ENCODE data around the gene WASHC1.
"Not testable (repeated sequence)": the region's sequence is repeated elsewhere in the genome, so short reads cannot be mapped to it uniquely, and the experiment has no call there.

Gene WASHC1

DNA sequence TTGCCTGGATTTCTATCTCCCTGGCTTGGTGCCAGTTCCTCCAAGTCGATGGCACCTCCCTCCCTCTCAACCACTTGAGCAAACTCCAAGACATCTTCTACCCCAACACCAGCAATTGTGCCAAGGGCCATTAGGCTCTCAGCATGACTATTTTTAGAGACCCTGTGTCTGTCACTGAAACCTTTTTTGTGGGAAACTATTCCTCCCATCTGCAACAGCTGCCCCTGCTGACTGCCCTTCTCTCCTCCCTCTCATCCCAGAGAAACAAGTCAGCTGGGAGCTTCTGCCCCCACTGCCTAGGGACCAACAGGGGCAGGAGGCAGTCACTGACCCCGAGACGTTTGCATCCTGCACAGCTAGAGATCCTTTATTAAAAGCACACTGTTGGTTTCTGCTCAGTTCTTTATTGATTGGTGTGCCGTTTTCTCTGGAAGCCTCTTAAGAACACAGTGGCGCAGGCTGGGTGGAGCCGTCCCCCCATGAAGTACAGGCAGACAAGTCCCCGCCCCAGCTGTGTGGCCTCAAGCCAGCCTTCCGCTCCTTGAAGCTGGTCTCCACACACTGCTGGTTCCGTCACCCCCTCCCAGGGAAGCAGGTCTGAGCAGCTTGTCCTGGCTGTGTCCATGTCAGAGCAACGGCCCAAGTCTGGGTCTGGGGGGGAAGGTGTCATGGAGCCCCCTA is 15.0 kb downstream of the WASHC1 start:
- DNase-seq, result not testable (repeated sequence)

DNA sequence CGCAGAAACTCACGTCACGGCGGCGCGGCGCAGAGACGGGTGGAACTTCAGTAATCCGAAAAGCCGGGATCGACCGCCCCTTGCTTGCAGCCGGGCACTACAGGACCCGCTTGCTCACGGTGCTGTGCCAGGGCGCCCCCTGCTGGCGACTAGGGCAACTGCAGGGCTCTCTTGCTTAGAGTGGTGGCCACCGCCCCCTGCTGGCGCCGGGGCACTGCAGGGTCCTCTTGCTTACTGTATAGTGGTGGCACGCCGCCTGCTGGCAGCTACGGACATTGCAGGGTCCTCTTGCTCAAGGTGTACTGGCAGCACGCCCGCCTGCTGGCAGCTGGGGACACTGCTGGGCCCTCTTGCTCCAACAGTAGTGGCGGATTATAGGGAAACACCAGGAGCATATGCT is 18.1 kb downstream of the WASHC1 start:
- not testable (repeated sequence) for DNase-seq

DNA sequence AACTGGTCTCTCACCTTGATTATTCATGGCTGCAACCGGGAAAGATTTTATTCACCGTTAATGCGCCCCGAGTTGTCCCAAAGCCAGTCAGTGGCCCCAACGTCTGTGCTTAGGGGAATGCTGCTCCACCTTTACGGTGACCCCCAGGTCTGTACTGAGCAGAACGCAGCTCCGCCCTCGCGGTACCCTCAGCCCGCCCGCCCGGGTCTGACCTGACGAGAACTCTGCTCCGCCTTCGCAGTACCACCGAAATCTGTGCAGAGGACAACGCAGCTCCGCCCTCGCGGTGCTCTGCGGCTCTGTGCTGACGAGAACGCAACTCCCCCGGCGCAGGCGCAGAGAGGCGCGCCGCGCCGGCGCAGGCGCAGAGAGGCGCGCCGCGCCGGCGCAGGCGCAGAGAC is 18.6 kb downstream of the WASHC1 start:
- DNase-seq, result not testable (repeated sequence)

DNA sequence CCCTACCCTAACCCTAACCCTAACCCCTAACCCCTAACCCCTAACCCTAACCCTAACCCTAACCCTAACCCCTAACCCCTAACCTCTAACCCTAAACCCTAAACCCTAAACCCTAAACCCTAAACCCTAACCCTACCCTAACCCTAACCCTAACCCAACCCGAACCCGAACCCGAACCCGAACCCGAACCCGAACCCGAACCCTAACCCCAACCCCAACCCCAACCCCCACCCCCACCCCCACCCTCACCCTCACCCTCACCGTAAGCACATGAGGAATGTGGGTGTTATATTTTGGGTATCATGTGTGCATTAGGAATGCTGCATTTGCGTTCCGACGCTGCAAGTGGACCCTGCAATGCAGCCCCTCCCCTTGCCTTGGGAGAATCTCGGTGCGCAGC is 19.0 kb downstream of the WASHC1 start:
- DNase-seq, result not testable (repeated sequence)
